Measurements from ENCODE around the gene ZNF729.

DNA sequence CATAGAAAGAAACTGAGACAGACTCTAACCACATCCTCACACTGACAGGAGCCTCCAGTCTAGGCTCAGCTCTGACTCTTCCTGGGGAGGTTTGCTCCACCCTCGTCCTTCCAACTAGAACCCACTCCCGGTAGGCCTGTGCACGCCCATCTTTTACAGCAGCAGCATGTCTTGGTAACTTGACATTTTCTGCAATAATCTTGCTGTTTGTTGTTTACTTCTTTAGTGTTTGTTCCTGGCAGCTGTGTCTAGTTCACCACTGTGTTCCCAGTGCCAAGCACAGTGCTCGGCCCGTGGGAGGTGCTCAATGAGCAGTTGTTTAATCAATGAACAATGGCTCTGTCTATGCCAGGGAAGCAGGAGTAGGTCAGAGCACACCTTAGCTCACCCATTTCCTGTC is 23.1 kb upstream of the ZNF729 start:
- TF ChIP-seq POLR2AphosphoS5 (IDR thresholded peaks at IDR 0.05; ENCODE audit: borderline replicate concordance, low read depth, low read length) (no peak), EZH2 (IDR thresholded peaks at IDR 0.05) (no peak)
